HG02840 (cell line): ENCODE data around the gene UCN3.
"Not testable (repeated sequence)": the region's sequence is repeated elsewhere in the genome, so short reads cannot be mapped to it uniquely, and the experiment has no call there.

Experiments used
- ATAC-seq: cut with Tn5 transposase; IDR thresholded peaks from one replicate; pipeline ENCODE4 v1.9.1; 2021; ENCODE audit warnings: mild to moderate bottlenecking, moderate library complexity, moderate number of reproducible peaks; ENCODE audit not compliant: unreplicated experiment, low FRiP score

Gene UCN3

GRCh38 chr10:5364374-5364773 is 392 bp upstream of the UCN3 start:
- ATAC-seq = no peak

- no peak for ATAC-seq
Observed at GRCh38 chr10:5365928-5366327, 1.2 kb downstream of the UCN3 start.

GRCh38 chr10:5369362-5370158 is 4.8 kb downstream of the UCN3 start:
- ATAC-seq = no peak

- ATAC-seq = no peak
Observed at GRCh38 chr10:5370493-5371352, 6.0 kb downstream of the UCN3 start.

GRCh38 chr10:5373307-5373706 is 8.5 kb downstream of the UCN3 start:
- no peak for ATAC-seq

- ATAC-seq = no peak
Observed at GRCh38 chr10:5373891-5374611, 9.3 kb downstream of the UCN3 start.

- ATAC-seq = no peak
Observed at GRCh38 chr10:5376450-5376849, 11.7 kb downstream of the UCN3 start.

GRCh38 chr10:5379202-5379601 is 14.4 kb downstream of the UCN3 start:
- not testable (repeated sequence) for ATAC-seq

GRCh38 chr10:5380395-5380794 is 15.6 kb downstream of the UCN3 start:
- ATAC-seq = not testable (repeated sequence)

GRCh38 chr10:5381187-5381586 is 16.4 kb downstream of the UCN3 start:
- ATAC-seq = no peak

- no peak for ATAC-seq
Observed at GRCh38 chr10:5385224-5385623, 20.5 kb downstream of the UCN3 start.

- no peak for ATAC-seq
Observed at GRCh38 chr10:5387169-5387568, 22.4 kb downstream of the UCN3 start.

GRCh38 chr10:5390607-5391205 is 25.9 kb downstream of the UCN3 start:
- ATAC-seq = no peak

GRCh38 chr10:5391790-5392189 is 27.0 kb downstream of the UCN3 start:
- no peak for ATAC-seq

GRCh38 chr10:5393529-5393928 is 28.8 kb downstream of the UCN3 start:
- no peak for ATAC-seq

- no peak for ATAC-seq
Observed at GRCh38 chr10:5395168-5395567, 30.4 kb downstream of the UCN3 start.

GRCh38 chr10:5396556-5397300 is 32.0 kb downstream of the UCN3 start:
- ATAC-seq = no peak

GRCh38 chr10:5399332-5399731 is 34.6 kb downstream of the UCN3 start:
- ATAC-seq = no peak

- no peak for ATAC-seq
Observed at GRCh38 chr10:5400468-5401240, 35.9 kb downstream of the UCN3 start.
